Keratinocyte (primary cell): ENCODE data around the gene LRCH3. TPM values are rescaled to one million over a fixed set of nuclear protein-coding genes. Genes with fewer than 3 reads are reported as not detected.

Source experiments
- DNase-seq: peaks from one replicate; pipeline ENCODE4 v3.0.0-alpha.2; 2011; ENCODE audit warnings: low read depth, missing footprints, low spot score
- FAIRE-seq: peaks from 2 replicates; lab custom pipeline; 2011; peaks lifted over from hg19 to GRCh38; lab: Jason Lieb, UNC
- H2AFZ ChIP-seq: 2 replicates; pipeline ENCODE4 v1.6.0; 2012; ENCODE audit warnings: low read length, control low read depth, inconsistent platforms; ENCODE audit not compliant: control insufficient read depth
- H3K27ac ChIP-seq: 2 replicates; pipeline ENCODE4 v1.5.1; 2011; ENCODE audit warnings: low read length; ENCODE audit not compliant: control insufficient read depth, insufficient read depth
- H3K27me3 ChIP-seq: 3 replicates; pipeline ENCODE4 v1.6.0; 2011; ENCODE audit warnings: low read length; ENCODE audit not compliant: control insufficient read depth, insufficient read depth; ENCODE audit errors: extremely low read depth
- H3K36me3 ChIP-seq, 2 experiments: 2 replicates in 1 of 2; 3 replicates in 1 of 2; pipeline ENCODE4 v1.5.1; 2011; ENCODE audit warnings: low read length in 2 of 2, mild to moderate bottlenecking in 1 of 2; ENCODE audit not compliant: control insufficient read depth in 2 of 2, insufficient read depth in 2 of 2; ENCODE audit errors: extremely low read depth in 1 of 2
- H3K4me1 ChIP-seq: 3 replicates; pipeline ENCODE4 v1.5.1; 2011; ENCODE audit warnings: low read length; ENCODE audit not compliant: control insufficient read depth, insufficient read depth; ENCODE audit errors: extremely low read depth
- H3K4me2 ChIP-seq: 3 replicates; pipeline ENCODE4 v1.6.0; 2011; ENCODE audit warnings: low read depth, low read length; ENCODE audit not compliant: control insufficient read depth, insufficient read depth; ENCODE audit errors: extremely low read depth
- H3K4me3 ChIP-seq, 3 experiments: fragments of 200-600 bp in 1 of 3; sonication (generic) in 1 of 3; 2 replicates in 2 of 3; 3 replicates in 1 of 3; pipeline ENCODE4 v1.5.1; 2011 to 2016; ENCODE audit warnings: low read length in 3 of 3, mild to moderate bottlenecking in 3 of 3, control low read depth in 2 of 3, inconsistent platforms in 1 of 3, low read depth in 1 of 3, mixed read lengths in 1 of 3, mixed run types in 1 of 3, moderate library complexity in 1 of 3; ENCODE audit not compliant: control insufficient read depth in 2 of 3, insufficient read depth in 2 of 3; ENCODE audit errors: extremely low read depth in 1 of 3
- H3K79me2 ChIP-seq: 2 replicates; pipeline ENCODE4 v1.6.0; 2012; ENCODE audit warnings: low read length; ENCODE audit not compliant: control insufficient read depth, insufficient read depth
- H3K9ac ChIP-seq: 3 replicates; pipeline ENCODE4 v1.6.0; 2011; ENCODE audit warnings: low read length; ENCODE audit not compliant: control insufficient read depth, insufficient read depth; ENCODE audit errors: extremely low read depth
- H3K9me1 ChIP-seq: 3 replicates; pipeline ENCODE4 v1.6.0; 2011; ENCODE audit warnings: low read length; ENCODE audit not compliant: control insufficient read depth, insufficient read depth; ENCODE audit errors: extremely low read depth
- H3K9me3 ChIP-seq: 2 replicates; pipeline ENCODE4 v1.5.1; 2012; ENCODE audit warnings: low read depth, low read length; ENCODE audit not compliant: control insufficient read depth
- H4K20me1 ChIP-seq: 3 replicates; pipeline ENCODE4 v1.6.0; 2011; ENCODE audit warnings: low read length; ENCODE audit not compliant: control insufficient read depth, insufficient read depth; ENCODE audit errors: extremely low read depth
- CTCF ChIP-seq, 3 experiments: IDR thresholded peaks in 1 of 3; conservative IDR thresholded peaks in 1 of 3; optimal IDR thresholded peaks in 1 of 3; 2 replicates in 2 of 3; 3 replicates in 1 of 3; pipeline versions ENCODE3 to v1.5.1; 2011; ENCODE audit warnings: low read length in 3 of 3, mild to moderate bottlenecking in 3 of 3, moderate library complexity in 2 of 3, control low read depth in 1 of 3, inconsistent platforms in 1 of 3; ENCODE audit not compliant: insufficient read depth in 2 of 3; ENCODE audit errors: extremely low read depth in 1 of 3
- EZH2 ChIP-seq: IDR thresholded peaks from one replicate; pipeline ENCODE4 v1.6.1; 2012; ENCODE audit warnings: inconsistent platforms, mild to moderate bottlenecking, low read length, moderate library complexity
- dilution Hi-C: fragments of 300-500 bp; cut with MboI; formaldehyde crosslinking; loops from one replicate; pipeline ENCODE4 v1.7.0; 2020; ENCODE audit warnings: low sequenced_read_pairs; ENCODE audit not compliant: extremely low pct_ligation_motif_present
- polyA plus RNA-seq, 5 experiments: library from polyadenylated mRNA; depleted of rRNA in 3 of 5; stranded (reverse) in 3 of 5; stranded (forward) in 1 of 5; unstranded in 1 of 5; fragments of >200 nt; gene quantifications; 1 replicate in 1 of 5; 2 replicates in 3 of 5; 3 replicates in 1 of 5; pipeline versions ENCODE4 v1.2.1 to v1.2.3, GENCODE V29; 2011 to 2012; ENCODE audit warnings: missing spikeins in 2 of 5, low read depth in 1 of 5, low replicate concordance in 1 of 5

LRCH3 gene
- polyA plus RNA-seq, 1 donor (not counting 4 experiments of a cell fraction or from before 2014, with no cell fraction given) = 50.2 TPM

GRCh38 chr3:197829397-197830045 is 38.5 kb downstream of the LRCH3 start:
- no peaks in the 10 kb centered on the region for H4K20me1 ChIP-seq
- H3K4me3 ChIP-seq = no peak overlapping the region
- H3K27ac ChIP-seq = no peak overlapping the region
- no peaks in the 10 kb centered on the region for H3K9me1 ChIP-seq
- dilution Hi-C loops = no loop called here
- H3K36me3 ChIP-seq = peaks cover 9 to 16% of the 10 kb centered on the region in 2 experiments
- no peaks in the 10 kb centered on the region for H3K27me3 ChIP-seq
- FAIRE-seq (no peak), DNase-seq (no peak)
- H3K79me2 ChIP-seq = no peaks in the 10 kb centered on the region
- no peak overlapping the region for H3K9ac ChIP-seq
- no peak overlapping the region for H3K4me2 ChIP-seq
- no peaks in the 10 kb centered on the region for H3K9me3 ChIP-seq
- TF ChIP-seq EZH2 (no peak), CTCF (optimal IDR thresholded peaks at IDR 0.05 in 1 of 3, IDR thresholded peaks at IDR 0.05 in 1 of 3, conservative IDR thresholded peaks at IDR 0.05 in 1 of 3; ENCODE audit: extremely low read depth in 1 of 3, insufficient read depth in 2 of 3, low read length in 3 of 3) (no peak)
- no peaks in the 10 kb centered on the region for H3K4me1 ChIP-seq
- no peak overlapping the region for H2AFZ ChIP-seq

- FAIRE-seq (no peak), DNase-seq (no peak)
- no peak overlapping the region for H2AFZ ChIP-seq
- no peaks in the 10 kb centered on the region for H3K9me3 ChIP-seq
- H3K9me1 ChIP-seq = no peaks in the 10 kb centered on the region
- H4K20me1 ChIP-seq = no peaks in the 10 kb centered on the region
- H3K27ac ChIP-seq = no peak overlapping the region
- no peak overlapping the region for H3K9ac ChIP-seq
- TF ChIP-seq CTCF (optimal IDR thresholded peaks at IDR 0.05 in 1 of 3, IDR thresholded peaks at IDR 0.05 in 1 of 3, conservative IDR thresholded peaks at IDR 0.05 in 1 of 3; ENCODE audit: extremely low read depth in 1 of 3, insufficient read depth in 2 of 3, low read length in 3 of 3) (no peak), EZH2 (no peak)
- dilution Hi-C loops = no loop called here
- H3K79me2 ChIP-seq = no peaks in the 10 kb centered on the region
- H3K4me1 ChIP-seq = no peaks in the 10 kb centered on the region
- H3K4me2 ChIP-seq = no peak overlapping the region
- H3K36me3 ChIP-seq = peaks cover 11 to 16% of the 10 kb centered on the region in 2 experiments
- no peak overlapping the region for H3K4me3 ChIP-seq
- no peaks in the 10 kb centered on the region for H3K27me3 ChIP-seq
Observed at GRCh38 chr3:197830308-197830966, 39.4 kb downstream of the LRCH3 start.
